Activated CD4-positive, alpha-beta T cell treated with anti-CD3 and anti-CD28 coated beads for 24 hours (primary cell): ENCODE measurements around the gene VASN.

Experiments used
- DNase-seq, 2 donors: peaks; one replicate each; pipeline ENCODE4 v3.0.0-alpha.2; 2020; ENCODE audit warnings: low read depth in 2 of 2

VASN gene

DNA sequence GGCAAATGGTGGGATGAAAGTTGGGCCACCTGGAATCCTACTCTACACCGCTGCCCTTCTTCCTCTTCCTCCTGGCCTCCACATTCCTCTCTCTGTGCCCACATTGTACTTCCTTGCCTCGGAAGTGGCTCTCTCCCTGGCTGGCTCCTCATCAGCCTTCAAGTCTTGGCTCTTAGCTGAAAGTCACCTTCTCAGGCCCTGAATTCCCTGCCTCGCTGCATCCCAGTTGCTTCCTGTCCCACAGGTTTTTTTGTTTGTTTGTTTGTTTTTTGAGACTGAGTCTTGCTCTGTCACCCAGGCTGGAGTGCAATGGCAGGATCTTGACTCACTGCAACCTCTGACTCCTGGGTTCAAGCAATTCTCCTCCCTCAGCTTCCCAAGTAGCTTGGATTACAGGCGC lies 18.0 kb upstream of the VASN start:
- DNase-seq: no peak

DNA sequence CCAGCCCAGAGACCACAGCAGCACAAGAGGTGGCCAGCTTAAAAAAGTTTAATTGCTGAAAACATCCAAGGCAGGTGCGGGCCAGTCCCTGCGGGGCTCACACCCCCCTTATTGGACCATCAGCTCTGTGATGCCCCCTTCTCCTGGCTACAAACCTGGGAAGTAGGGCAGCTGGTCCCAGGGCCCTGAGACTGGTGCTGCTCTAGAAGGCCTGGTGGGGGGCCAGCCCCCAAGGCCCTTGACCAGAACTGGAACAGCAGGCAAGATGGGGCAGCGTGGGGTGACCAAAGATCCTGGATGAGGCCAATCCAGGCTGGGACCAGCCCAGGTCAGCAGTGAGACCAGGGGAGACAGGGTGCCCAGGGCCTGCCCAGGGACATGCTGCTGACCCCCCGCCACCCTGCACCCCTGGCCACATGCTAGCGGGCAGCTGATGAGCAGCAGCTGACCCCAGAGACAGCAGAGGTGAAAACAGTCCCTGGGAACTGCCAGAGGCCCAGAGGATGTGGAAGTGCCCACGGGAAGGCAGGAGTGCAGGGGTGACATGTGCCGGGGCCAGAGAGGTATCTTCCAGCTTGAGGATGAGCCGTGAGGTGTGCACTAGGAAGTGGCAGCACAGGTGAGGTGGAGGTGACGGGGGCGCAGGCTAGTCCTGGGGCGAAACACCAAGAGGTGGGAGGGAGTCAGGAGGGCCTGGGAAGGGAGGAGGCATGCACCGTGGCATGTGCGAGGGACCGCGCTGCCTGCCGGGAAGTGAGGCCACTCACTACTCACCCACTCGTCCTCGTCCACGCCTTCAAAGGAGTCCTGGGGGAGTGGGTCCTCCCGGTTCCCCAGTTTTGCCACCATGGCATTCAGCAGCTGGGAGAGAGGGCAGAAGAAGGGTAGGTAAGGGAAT lies 16.9 kb upstream of the VASN start:
- DNase-seq: no peak

DNA sequence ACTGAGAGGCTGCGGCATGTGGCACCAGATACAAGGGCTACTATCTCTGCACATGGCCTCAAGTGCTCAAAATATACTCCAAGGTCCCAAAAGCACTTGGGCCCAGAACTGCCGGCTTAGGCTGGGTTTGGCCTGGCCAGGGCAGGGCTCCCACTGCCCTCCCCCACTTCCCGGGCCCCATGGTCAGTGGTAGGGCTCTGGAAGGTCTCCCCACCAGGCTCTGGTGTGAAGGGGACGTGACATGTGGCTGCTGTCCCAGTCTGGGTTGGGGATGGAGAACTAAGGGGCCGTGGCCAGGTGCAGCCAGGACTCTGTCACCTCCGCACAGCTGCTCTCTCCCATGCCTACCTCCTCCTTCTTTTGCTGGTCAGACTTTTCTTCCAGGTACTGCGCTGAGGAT lies 14.8 kb upstream of the VASN start:
- DNase-seq: no peak

DNA sequence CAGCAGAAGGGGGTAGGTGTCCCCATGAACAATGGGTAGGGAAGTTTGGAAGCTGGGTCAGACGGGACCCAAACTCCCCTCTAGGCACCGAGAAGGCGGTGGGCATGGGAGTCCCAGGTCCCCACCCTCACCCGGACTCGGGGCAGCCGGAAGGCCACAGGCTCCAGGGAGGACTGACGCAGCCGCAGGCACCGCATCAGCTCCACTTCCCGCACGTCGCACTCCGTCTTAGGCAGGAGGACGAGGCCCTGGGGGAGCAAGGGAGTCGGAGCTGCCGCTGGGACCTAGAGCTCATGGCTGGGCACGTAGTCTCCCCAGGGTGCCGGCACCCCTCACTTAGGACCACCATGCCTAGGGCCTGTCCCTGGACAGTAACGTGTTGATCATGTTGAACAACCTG lies 13.4 kb upstream of the VASN start:
- DNase-seq: no peak

DNA sequence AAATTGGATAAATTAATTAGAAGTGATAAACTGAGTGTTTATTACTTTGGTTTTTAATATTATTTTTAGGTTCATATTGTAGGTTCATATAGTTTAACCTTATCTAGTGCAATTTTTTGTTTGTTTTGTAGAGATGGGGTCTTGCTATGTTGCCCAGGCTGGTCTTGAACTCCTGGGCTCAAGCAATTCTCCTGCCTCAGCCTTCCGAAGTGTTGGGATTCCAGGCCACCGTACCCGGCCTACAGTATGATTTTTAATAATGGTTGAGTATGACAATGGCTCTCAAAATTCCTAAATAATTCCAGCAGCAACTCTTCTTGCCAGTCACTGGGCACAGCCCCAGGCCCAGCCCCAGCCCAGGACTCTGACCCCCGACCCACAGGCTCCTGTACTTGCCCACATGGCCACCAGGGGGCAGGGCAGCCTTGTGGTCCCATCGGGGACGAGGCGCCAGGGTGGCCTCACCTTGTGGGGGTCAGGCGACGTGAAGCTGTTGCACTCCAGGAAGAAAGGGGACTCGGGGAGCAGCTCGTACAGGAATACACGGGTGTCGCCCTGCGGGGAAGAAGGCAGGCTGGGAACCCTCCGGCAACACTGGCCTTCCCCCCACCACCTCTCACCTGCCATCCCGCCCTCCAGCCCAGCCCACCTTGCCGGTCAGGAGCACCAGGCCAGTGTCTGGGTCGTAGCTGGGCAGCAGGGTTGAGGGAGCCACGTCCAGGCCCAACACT lies 12.7 kb upstream of the VASN start:
- peak; percentile 55 to 60 for DNase-seq

DNA sequence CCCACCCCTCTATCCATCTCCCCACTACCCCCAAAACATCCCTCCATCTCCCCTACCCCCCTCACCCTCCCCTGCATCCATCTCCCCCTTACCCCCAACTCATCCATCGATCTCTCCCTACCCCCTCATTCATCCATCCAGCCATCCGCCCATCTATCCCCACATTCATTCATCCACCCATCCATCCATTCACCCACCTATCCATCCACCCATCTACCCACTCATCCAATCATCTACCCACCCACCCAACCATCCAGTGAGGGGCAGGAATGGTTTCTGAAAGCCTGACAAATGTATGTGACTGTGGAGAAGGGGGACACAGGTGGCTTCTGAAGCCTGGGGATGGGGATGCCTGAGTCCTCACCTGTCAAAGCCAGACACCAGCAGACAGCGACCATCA lies 11.7 kb upstream of the VASN start:
- no peak for DNase-seq

DNA sequence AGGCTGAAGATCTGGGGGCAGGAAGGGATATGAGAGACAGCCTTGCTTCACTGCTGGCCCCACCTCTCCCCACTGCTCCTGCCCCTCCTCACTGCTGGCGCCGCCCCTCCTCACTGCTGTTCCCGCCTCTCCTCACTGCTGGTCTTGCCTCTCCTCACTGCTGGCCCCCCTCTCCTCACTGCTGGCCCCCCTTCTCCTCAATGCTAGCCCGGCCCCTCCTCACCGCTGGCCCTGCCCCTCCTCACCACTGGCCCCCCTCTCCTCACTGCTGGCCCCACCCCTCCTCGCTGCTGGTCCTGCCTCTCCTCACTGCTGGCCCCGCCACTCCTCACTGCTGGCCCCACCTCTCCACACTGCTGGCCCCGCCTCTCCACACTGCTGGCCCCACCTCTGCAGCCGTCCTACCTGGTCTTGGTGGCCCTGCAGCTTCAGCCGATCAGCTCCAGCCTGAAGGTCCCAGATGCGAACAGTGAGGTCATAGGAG lies 11.1 kb upstream of the VASN start:
- no peak for DNase-seq

DNA sequence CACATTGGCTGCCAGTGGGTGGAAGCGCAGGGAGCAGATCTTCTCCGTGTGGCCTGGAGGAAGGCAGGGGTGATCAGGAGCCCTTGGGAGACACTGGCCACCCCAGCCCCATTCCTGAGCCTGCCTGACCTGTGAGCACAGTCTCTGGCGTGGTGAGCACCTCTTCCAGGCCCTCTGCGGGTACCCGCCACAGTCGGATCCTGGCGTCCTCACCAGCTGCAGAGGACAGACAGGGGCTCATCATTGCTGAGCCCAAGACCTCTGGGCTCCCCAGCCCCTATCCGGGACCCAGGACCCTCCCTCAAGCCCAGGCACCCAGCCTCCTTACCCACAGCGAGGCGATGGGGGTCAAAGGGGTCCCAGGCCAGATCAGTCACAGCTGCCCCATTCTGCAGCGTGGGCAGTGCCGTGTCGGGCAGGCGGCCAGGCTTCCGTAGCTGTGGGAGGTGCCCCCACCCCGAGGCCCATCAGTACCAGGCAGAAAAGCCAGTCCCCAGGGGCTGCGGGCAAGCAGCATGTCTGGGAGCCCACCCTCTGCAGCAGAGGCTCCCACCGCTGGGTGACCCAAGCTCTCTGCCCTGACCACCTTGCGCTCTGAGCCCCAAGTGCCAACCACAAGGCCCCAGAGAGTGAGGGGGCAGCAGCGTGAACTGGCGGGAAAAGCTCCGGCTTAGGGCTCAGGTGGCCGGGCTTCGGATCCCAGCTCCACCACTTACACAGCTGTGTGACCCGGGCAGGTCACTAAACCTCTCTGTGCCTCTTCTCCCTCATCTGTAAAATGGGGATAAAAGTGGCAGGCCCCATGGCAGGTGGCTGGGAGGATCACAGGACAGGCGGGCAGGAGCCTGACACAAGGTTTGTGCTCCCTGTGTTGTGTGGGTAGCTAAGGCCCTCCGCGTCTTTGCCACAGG lies 10.4 kb upstream of the VASN start:
- no peak for DNase-seq

DNA sequence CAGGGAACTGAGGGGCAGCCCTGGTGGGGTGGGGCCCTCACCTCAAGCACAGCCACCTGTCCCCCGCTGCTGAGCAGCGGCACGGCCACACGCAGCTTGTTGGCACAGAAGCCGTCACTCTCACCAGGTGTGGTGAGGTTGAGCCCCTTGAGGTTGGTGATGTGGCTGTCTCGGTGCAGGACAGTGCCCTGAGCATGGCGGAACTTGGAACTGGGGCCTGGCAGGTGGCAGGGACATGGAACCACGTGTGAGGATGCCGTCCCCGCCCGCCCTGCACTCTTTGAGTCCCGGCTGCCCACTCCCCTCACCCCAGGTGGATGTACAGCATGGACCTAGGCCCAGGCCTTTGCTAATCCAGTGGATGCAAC lies 9.7 kb upstream of the VASN start:
- DNase-seq: no peak

DNA sequence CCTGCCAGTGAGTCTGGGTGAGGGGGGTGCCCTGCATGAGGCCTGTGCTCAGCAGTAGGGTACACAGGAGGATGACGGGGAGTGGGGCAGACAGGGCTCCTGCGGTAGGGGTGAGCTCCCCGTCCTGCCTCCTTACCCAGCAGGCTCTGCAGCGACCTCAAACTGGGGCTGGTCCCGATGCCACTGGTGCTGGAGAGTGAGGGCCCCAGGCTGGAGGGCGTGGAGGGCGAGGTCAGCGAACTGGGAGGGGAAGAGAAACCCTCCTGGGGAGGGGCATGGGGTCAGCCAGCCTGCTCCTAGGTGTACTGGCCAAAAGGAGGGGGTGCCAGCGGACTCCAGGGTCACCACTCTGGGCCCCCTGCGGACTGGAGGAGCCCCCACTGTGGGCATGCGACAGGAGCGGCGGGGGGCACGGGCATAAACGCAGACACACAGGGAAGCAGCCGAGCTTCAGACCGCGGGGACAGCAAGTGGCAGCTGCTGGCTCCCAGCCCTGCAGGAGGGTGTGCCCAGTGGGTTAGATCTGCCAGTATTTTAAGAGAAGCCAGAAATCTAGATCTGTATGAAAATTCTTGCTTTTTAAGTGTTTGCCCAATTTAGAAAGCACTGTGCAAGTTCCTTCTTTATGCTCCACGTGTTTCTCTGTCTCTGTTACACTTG lies 9.0 kb upstream of the VASN start:
- DNase-seq: no peak

DNA sequence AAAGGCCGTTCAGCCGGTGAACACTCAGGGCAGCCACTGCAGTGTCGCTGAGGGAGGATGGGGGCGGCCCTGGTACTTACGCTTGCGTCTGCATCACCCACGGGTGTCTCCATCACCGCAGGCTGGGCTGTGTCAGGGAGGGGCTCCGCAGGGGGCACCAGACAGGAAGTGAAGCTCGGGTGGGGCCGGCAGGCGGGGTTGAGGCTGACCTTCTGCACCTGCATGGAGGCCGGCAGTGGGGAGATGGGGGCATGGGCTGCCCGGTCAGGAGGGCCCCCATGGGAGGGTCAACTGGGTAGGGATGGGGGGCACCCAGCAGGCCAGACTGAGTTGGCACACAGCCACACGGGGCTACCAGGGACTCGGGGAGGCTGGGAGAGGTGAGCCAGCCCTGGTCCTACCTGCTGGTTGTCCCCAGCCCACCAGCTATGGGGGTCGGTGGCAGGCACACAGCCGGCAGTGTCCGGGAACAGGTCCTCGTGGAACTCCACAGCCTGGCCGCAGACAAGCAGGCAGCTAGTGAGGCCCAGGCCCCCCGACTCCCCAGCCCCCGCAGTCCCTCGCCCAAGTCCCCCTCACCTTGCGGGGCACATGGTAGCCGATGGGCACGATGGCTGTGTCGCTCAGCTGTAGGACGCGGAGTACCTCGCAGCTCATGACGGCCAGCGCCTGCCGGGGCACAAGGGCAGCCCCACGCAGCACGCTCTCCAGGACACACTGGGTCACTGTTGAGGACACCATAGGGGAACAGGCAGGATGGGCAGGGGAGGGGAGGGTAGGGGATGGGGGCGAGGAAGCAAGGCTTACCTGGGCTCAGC lies 7.2 kb upstream of the VASN start:
- no peak for DNase-seq

DNA sequence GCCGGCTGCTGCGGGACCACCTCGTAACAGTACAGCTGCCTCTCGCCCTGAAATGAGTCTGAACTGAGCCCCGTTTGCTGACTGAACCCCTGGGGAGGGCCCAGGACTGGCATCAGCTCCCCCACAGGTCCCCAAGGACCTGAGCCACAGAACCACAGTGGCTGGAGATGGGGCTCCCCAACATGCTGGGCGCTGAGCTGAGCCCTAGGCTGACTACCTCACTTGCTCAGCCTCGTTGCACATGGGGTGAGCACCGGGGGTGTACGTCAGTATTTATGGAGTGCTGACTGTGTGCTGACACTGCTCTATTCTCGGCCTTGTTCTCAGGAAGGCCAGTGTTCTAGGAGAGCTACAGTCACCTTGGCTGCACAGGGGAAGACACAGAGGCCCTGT lies 6.6 kb upstream of the VASN start:
- DNase-seq: no peak

DNA sequence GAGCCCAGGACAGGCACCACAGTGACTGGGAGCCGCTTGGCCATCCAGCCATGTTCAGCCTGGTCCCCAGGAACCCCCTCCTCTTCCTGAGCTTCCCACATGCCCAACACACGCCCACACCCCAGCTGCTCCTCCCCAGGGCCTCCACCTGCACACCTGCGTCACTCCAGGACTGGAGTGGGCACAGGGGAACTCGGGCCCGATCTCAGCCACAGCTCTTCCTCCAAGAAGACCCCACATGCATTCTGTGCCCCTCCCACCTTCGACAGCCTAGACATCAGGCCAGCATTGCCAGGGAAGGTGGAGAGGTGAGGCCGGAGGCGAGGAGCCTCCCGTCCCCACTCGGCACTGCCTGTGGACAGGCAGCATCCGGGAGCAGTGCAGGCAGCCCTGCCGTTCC lies 6.0 kb upstream of the VASN start:
- DNase-seq: no peak

DNA sequence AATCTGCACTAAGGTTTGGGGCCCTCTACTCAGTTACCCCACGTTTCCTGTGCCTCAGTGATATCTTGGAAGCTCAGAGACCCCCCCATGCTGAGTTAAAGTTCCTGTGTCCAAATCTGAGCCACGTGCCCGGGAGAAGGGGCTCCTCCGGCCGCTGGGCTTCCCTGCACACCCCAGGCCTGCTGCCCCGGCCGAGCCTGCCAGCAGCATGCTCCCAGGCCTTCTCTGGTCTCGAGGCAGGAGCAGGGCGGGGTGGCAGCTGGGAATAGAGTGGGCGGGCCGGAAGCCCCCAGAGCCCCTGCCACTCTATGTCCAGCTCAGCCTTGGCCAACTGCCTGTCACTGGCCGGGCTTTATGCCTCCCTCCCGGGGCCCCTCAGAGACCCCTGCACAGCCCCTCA lies 5.6 kb upstream of the VASN start:
- no peak for DNase-seq

DNA sequence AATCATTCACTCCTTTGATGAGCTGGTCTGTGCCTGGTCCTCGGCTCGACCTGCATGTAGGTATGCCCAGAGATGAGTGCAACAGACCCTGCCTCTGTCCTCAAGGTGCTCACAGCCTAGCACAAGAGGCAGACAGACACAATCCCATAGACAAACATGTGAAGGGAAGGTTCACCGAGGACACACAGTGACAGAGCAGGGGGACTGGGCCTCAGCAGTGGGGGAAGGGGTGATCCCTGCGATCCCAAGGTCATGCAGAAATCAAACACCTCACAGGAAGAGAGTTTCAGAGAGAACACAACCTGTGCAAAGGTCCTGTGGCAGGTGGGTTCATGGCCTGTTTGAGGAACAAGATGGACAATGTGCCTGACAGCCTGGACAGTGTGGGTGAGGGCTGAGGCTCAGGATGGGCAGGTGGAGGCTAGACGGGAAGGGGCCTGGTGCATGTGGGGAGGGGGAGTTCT lies 4.2 kb upstream of the VASN start:
- no peak for DNase-seq

DNA sequence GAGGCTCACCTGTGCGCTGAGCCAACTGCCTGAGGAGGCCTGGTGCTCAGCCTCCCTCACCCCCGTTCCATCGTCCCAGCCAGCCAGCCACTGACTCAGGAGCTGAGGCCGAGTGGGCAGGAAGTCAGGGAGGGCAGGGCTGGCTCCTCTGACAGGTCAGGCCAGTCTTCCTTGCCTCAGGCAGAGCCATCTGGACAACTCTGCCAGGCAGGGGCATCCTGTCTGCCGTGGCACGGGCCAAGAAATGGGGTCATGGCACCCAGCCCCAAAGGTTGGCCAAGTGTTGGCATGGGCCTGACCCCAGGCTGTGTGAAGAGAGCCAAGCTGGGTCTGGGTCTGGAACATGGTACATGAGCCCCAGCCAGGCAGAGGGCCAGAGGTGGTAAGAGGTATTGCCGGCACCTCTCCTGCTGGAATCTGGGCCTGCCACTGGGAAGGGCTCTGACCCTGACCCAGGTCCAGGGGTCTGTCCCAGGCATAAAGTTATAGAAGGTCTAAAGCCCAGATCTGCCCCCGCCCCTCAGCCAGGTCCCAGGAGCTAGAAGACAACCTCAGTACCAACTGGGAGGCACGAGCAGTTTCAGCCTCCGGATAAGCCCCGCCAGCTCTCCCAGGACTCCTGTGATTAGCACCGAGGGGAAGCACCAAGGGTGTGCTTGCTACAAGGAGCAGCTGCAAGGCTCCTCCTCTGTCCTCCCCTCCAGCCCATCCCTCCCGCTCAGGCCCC lies 2.5 kb upstream of the VASN start:
- no peak for DNase-seq

DNA sequence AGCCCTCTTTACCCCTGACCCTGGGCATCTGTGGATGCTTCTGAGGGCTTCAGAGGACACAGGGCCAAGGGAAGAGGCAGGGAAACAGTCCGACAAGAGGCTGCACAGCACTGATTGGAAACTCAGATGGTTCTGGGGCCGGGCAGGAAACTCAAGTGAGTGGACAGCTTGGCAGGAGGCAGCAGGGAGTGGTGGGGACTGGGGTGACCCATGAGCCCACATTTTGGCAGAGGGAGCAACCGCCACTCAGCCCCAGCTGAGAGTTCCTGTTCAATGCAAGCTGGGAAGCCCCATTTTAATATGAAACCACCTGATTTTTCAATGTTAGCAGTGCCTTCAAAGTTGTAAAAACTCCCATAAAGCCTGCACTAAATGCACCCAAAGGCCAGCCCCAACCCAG lies 1.5 kb upstream of the VASN start:
- no peak for DNase-seq

DNA sequence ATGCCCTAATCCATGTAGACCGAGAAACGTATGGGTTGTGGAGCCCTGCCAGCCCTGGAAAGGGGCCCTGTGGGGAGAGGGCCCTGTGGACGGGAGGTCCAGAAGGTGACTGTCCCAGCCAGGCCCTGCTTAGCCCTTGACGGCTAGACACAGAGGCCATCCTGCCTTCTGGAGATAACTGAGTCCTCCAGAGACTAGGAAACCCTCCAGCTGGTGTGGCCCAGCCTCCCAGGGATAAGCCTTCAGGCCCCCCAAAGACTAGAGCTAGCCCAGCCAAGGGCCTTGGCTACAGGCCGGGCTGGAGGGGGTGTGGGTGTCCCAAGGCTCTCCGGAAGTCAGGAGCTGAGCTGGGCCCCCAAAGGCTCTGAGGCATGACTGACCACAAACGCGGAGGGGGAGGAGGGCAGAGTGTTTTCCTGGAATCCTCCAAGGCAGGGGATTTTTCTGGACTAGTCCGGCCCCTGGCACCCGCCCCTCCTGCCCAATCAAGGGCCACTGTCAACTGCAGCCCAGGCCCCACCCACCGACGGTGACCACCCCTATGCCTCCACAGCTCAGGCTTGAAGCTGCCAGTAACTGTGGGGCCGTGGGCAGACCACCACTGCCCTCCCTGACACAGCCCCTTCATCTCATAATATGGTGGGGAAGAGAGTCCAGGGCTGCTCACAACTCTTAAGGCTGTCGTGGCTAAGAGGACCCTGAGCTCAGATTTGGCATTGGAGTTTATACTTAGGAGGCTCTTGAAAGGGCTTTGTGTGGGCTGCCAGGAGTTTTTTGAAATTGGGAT lies 885 bp upstream of the VASN start:
- no peak for DNase-seq

DNA sequence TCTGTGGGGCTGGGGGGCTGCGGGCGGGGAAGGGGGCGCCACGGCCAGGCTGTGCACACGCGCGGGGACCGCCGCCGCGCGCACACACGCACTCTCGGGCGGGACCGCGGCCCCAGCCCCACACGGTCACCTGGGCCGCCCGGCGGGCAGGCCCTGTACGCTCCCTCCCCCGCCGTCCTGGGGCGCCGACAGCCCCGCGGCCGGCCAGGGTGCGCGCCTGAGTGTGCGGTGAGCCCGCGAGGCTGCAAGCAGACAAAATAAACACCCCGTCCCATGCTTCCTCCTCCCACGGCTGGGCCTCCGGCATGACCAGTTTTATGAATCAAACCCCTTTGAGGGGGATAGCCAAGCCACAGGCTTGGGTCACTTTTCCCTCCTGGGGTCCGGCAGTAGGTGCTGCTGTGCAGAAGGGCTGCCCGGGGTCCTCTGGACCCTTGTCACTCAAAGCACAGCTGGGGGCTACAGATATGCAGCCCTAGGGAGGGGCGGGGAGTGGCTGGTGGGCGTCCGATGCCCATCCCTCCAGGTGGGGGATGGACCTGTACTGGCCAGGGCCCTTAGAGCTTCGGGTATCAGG lies 441 bp downstream of the VASN start:
- DNase-seq: no peak
